Endothelial cell of umbilical vein (primary cell): Measurements from ENCODE around the gene C11orf24. TPM values are rescaled to one million over a fixed set of nuclear protein-coding genes. Genes with fewer than 3 reads are reported as not detected.
A peak's percentile ranks its signal among the peaks of the same experiment; 100 is the strongest.

ENCODE experiments used
- BruUV-seq: library from RNA; stranded (reverse); fragments of 400-500 nt; replicated peaks from 2 replicates; lab custom pipeline; 2021; lab: Mats Ljungman, UMichigan
- CTCF ChIA-PET: fragments of 300-600, 350-600 bp; sonication (Branson Sonifier 250); formaldehyde crosslinking; loops from one replicate; lab custom pipeline; 2021; ENCODE audit warnings: antibody characterized with exemption, inconsistent platforms; lab: Charles Lee
- POLR2A ChIA-PET: fragments of 300-600, 350-600 bp; sonication (Branson Sonifier 250); formaldehyde crosslinking; loops from one replicate; lab custom pipeline; 2021; ENCODE audit warnings: antibody characterized with exemption, inconsistent platforms; lab: Charles Lee
- DNase-seq: peaks from one replicate; pipeline ENCODE4 v3.0.0-alpha.2; 2011; ENCODE audit warnings: low read depth, low spot score
- FAIRE-seq: peaks from 2 replicates; lab custom pipeline; 2011; peaks lifted over from hg19 to GRCh38; lab: Jason Lieb, UNC
- H2AFZ ChIP-seq: 2 replicates; pipeline ENCODE4 v1.6.0; 2012; ENCODE audit warnings: low read depth, low read length, control low read depth, inconsistent platforms
- H3K27ac ChIP-seq: 2 replicates; pipeline ENCODE4 v1.5.1; 2011; ENCODE audit warnings: low read depth, mild to moderate bottlenecking, control low read depth, low read length, moderate library complexity; ENCODE audit not compliant: insufficient read depth
- H3K27me3 ChIP-seq, 2 experiments: 2 replicates each; pipeline versions ENCODE4 v1.6.0 to v1.6.1; 2011; ENCODE audit warnings: low read length in 2 of 2, mixed read lengths in 1 of 2; ENCODE audit not compliant: control insufficient read depth in 2 of 2, insufficient read depth in 2 of 2
- H3K36me3 ChIP-seq, 2 experiments: 2 replicates in 1 of 2; 3 replicates in 1 of 2; pipeline ENCODE4 v1.5.1; 2011; ENCODE audit warnings: low read length in 2 of 2, mild to moderate bottlenecking in 1 of 2, moderate library complexity in 1 of 2; ENCODE audit not compliant: control insufficient read depth in 2 of 2, insufficient read depth in 2 of 2; ENCODE audit errors: extremely low read depth in 1 of 2
- H3K4me1 ChIP-seq: 3 replicates; pipeline ENCODE4 v1.5.1; 2011; ENCODE audit warnings: mild to moderate bottlenecking, low read length; ENCODE audit not compliant: control insufficient read depth, insufficient read depth; ENCODE audit errors: extremely low read depth
- H3K4me2 ChIP-seq: 2 replicates; pipeline ENCODE4 v1.6.1; 2011; ENCODE audit warnings: low read length, control low read depth, mixed read lengths; ENCODE audit not compliant: insufficient read depth
- H3K4me3 ChIP-seq, 3 experiments: fragments of 200-600 bp in 1 of 3; sonication (generic), shearing (Covaris generic) in 1 of 3; replicated peaks in 1 of 3; 2 replicates each; pipeline ENCODE4 v1.5.1; 2011 to 2016; ENCODE audit warnings: control low read depth in 3 of 3, low read length in 3 of 3, mild to moderate bottlenecking in 2 of 3, inconsistent platforms in 1 of 3, low read depth in 1 of 3, moderate library complexity in 1 of 3; ENCODE audit not compliant: insufficient read depth in 1 of 3
- H3K79me2 ChIP-seq: 2 replicates; pipeline ENCODE4 v1.6.0; 2012; ENCODE audit warnings: low read length, inconsistent platforms; ENCODE audit not compliant: control insufficient read depth, insufficient read depth
- H3K9ac ChIP-seq: replicated peaks from 2 replicates; pipeline ENCODE3; 2011; ENCODE audit warnings: low read length, control low read depth; ENCODE audit not compliant: insufficient read depth; ENCODE audit errors: extremely low read depth
- H3K9me1 ChIP-seq: replicated peaks from 3 replicates; pipeline ENCODE4 v1.6.0; 2011; ENCODE audit warnings: mild to moderate bottlenecking, low read length; ENCODE audit not compliant: control insufficient read depth, insufficient read depth; ENCODE audit errors: extremely low read depth
- H3K9me3 ChIP-seq: replicated peaks from 2 replicates; pipeline ENCODE4 v1.5.1; 2012; ENCODE audit warnings: low read length, inconsistent platforms; ENCODE audit not compliant: control insufficient read depth, insufficient read depth
- H4K20me1 ChIP-seq: replicated peaks from 2 replicates; pipeline ENCODE3; 2011; ENCODE audit warnings: mild to moderate bottlenecking, low read length; ENCODE audit not compliant: control insufficient read depth, insufficient read depth; ENCODE audit errors: extremely low read depth
- CTCF ChIP-seq, 2 donors: IDR thresholded peaks; 1 replicate in 1 of 2; 2 replicates in 1 of 2; pipeline ENCODE4 v1.5.1; 2011; ENCODE audit warnings: low read length in 2 of 2, mild to moderate bottlenecking in 2 of 2, moderate library complexity in 2 of 2, control low read depth in 1 of 2, inconsistent platforms in 1 of 2, low read depth in 1 of 2; ENCODE audit not compliant: insufficient read depth in 1 of 2; ENCODE audit errors: extremely low read depth in 1 of 2
- EZH2 ChIP-seq: IDR thresholded peaks from 2 replicates; pipeline ENCODE4 v1.6.1; 2012; ENCODE audit warnings: borderline replicate concordance, low read depth, mild to moderate bottlenecking, moderate library complexity, low read length, inconsistent platforms; ENCODE audit not compliant: severe bottlenecking
- FOS ChIP-seq: IDR thresholded peaks from 2 replicates; pipeline ENCODE4 v1.6.1; 2011; ENCODE audit warnings: mild to moderate bottlenecking, low read length, moderate library complexity, borderline replicate concordance; ENCODE audit not compliant: insufficient read depth
- GATA2 ChIP-seq: IDR thresholded peaks from 2 replicates; pipeline ENCODE4 v1.7.0; 2011; ENCODE audit warnings: low read depth, mild to moderate bottlenecking, moderate library complexity, mixed read lengths, low read length; ENCODE audit not compliant: insufficient read length, insufficient read depth
- JUN ChIP-seq: IDR thresholded peaks from 2 replicates; pipeline ENCODE4 v1.6.1; 2011; ENCODE audit warnings: borderline replicate concordance, low read depth; ENCODE audit not compliant: insufficient read length, insufficient read depth
- MAX ChIP-seq: IDR thresholded peaks from 2 replicates; pipeline ENCODE4 v1.6.1; 2011; ENCODE audit not compliant: insufficient read depth, insufficient read length
- MYC ChIP-seq: IDR thresholded peaks from one replicate; pipeline ENCODE4 v1.6.1; 2011; ENCODE audit warnings: mild to moderate bottlenecking, low read depth, low read length
- POLR2A ChIP-seq: IDR thresholded peaks from 2 replicates; pipeline ENCODE4 v1.6.1; 2012; ENCODE audit warnings: low read depth, mild to moderate bottlenecking, control low read depth, low read length
- POLR2AphosphoS5 ChIP-seq: IDR thresholded peaks from 2 replicates; pipeline ENCODE4 v1.6.1; 2012; ENCODE audit warnings: low read depth, mild to moderate bottlenecking, control low read depth, low read length, moderate library complexity; ENCODE audit not compliant: insufficient read depth
- dilution Hi-C: fragments of 300-500 bp; cut with MboI; formaldehyde crosslinking; loops from one replicate; pipeline ENCODE4 v1.15.0; 2019; ENCODE audit warnings: low sequenced_read_pairs; ENCODE audit not compliant: extremely low pct_ligation_motif_present
- intact Hi-C: fragments of 100-400 bp; cut with micrococcal nuclease; formaldehyde crosslinking; loops from one replicate; pipeline ENCODE4 v1.10.0; 2022
- polyA plus RNA-seq, 4 experiments: library from polyadenylated mRNA; depleted of rRNA in 3 of 4; stranded (reverse) in 3 of 4; unstranded in 1 of 4; fragments of >200 nt; gene quantifications; 2 replicates each; pipeline versions ENCODE4 v1.2.1 to v1.2.3, GENCODE V29; 2011 to 2012; ENCODE audit warnings: missing spikeins in 1 of 4
- total RNA-seq: library from RNA; stranded (reverse); gene quantifications from 2 replicates; pipeline ENCODE4 v1.2.3, GENCODE V29; 2021

Gene C11orf24
- total and polyA plus RNA-seq, 2 donors (not counting 3 experiments of a cell fraction or from before 2014, with no cell fraction given): 26.4 to 34.1 TPM

- Histone ChIP-seq H3K36me3 (peaks cover 0 to 15% of the 10 kb centered on the region in 2 experiments), H4K20me1 (no peaks in the 10 kb centered on the region), H3K4me2 (no peak overlapping the region), H3K9me3 (no peaks in the 10 kb centered on the region), H3K4me1 (peaks cover 2% of the 10 kb centered on the region), H3K9me1 (no peaks in the 10 kb centered on the region), H3K9ac (no peak overlapping the region), H2AFZ (no peak overlapping the region), H3K4me3 (no peak overlapping the region), H3K27me3 (no peaks in the 10 kb centered on the region), H3K27ac (no peak overlapping the region), H3K79me2 (no peaks in the 10 kb centered on the region)
- ChIA-PET CTCF (interaction anchor here (6.3 kb wide), 1 partner anchor 36 kb away, joined by 152 read pairs; no protein-coding TSS in a partner anchor), POLR2A (no interaction called here)
- FAIRE-seq: no peak
- no peak for DNase-seq
- intact Hi-C loops (no loop called here), dilution Hi-C loops (no loop called here)
- TF ChIP-seq POLR2AphosphoS5 (no peak), JUN (no peak), EZH2 (no peak), CTCF (IDR thresholded peaks at IDR 0.05; ENCODE audit: extremely low read depth in 1 of 2, insufficient read depth in 1 of 2, low read depth in 1 of 2, low read length in 2 of 2) (no peak), MYC (no peak), MAX (no peak), GATA2 (no peak), FOS (no peak), POLR2A (no peak)
- TSS peak; percentile 36 for BruUV-seq
Observed at GRCh38 chr11:68261749-68262543, 9.8 kb downstream of the C11orf24 start.
